Measurements from ENCODE around the gene HES5.

HES5 gene

DNA sequence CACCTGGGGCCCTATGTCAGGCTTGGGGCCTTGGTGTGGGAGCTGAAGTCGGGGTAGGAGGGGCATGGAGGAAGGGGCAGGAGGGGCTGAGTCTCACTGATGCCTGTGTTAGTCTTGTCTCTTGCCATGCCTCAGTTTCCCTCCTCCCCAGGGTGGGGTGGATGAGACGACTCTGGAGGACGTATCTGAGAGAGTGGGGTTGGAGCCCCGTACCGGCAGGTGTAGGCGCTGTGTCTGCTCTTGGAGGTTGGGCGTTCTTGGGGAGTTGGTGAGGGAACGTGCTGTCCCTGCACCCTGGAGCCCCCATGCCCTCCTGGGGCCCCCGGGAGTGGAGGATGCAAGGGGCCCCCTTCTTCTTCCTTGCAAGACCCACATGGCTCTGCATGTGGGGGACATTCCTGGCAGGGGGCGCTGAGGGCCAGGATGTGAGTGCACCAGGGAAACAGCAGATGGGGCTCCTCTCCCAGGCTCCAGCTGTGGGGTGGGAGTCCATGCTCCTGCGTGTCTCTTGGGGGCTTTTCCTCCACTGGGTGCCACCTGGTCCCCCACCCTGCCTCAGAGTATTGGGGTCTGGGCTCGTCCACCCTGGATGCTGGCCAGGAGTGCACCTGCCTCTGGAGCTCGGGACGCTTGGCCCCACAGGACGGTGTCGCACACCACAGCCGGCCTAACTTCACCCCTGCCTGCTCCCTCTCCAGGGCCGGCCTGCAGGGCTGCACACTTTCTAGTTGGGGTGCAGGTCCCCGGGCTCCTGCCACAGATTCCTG, 24.7 kb upstream of the HES5 start:
- TF ChIP-seq GATA2 (IDR thresholded peaks at IDR 0.05; ENCODE audit: low read depth, low read length) (no peak), GATA3 (IDR thresholded peaks at IDR 0.05; ENCODE audit: low read depth, low read length) (no peak)

DNA sequence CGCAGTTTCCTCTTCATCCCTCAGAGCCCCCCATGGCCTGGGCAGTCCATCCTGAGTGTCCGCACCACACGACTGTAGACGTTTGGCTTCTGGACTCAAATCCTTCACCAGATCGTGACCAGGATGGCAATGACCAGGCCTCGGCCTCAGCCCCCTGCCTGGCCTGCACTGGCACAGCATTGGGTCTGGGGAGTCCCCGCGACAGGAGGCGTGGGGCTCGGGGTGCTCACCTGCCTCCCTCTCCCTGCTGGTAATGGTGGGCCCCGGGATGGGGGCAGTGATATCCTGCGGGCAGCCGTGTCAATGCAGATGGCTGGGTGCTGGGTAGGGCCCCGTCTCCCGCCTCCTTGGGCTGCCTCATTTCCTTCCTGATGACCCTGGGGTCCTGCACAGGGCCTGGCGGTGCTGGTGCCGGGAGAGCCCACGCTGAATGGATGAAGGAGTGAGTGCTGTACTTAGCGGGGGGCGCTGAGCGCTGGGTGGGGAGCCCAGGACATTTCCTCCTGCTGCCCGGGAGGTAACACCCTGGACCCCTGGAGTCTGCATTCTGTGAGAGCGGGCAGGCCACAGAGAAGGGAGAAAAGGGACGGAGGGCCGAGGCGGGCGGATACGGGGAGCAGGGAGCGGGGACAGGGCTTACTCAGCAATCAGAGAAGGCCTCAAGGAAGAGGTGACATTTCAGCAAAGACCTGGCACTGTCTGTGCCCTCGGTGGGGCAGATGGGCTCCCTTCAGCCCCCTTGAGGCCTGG, 24.0 kb upstream of the HES5 start:
- no peak for TF ChIP-seq GATA3 (IDR thresholded peaks at IDR 0.05; ENCODE audit: low read depth, low read length)
- TF ChIP-seq GATA2 (IDR thresholded peaks at IDR 0.05; ENCODE audit: low read depth, low read length), result no peak

- TF ChIP-seq GATA2 (IDR thresholded peaks at IDR 0.05; ENCODE audit: low read depth, low read length) (no peak), GATA3 (IDR thresholded peaks at IDR 0.05; ENCODE audit: low read depth, low read length) (no peak)
These were observed 22.1 kb upstream of the HES5 start for GRCh38 chr1:2552189-2552588.

GRCh38 chr1:2548068-2548589, 18.1 kb upstream of the HES5 start:
- TF ChIP-seq GATA3 (IDR thresholded peaks at IDR 0.05; ENCODE audit: low read depth, low read length), result no peak

- TF ChIP-seq GATA3 (IDR thresholded peaks at IDR 0.05; ENCODE audit: low read depth, low read length) (no peak), GATA2 (IDR thresholded peaks at IDR 0.05; ENCODE audit: low read depth, low read length) (no peak)
These were observed 17.4 kb upstream of the HES5 start for GRCh38 chr1:2547210-2548067.

DNA sequence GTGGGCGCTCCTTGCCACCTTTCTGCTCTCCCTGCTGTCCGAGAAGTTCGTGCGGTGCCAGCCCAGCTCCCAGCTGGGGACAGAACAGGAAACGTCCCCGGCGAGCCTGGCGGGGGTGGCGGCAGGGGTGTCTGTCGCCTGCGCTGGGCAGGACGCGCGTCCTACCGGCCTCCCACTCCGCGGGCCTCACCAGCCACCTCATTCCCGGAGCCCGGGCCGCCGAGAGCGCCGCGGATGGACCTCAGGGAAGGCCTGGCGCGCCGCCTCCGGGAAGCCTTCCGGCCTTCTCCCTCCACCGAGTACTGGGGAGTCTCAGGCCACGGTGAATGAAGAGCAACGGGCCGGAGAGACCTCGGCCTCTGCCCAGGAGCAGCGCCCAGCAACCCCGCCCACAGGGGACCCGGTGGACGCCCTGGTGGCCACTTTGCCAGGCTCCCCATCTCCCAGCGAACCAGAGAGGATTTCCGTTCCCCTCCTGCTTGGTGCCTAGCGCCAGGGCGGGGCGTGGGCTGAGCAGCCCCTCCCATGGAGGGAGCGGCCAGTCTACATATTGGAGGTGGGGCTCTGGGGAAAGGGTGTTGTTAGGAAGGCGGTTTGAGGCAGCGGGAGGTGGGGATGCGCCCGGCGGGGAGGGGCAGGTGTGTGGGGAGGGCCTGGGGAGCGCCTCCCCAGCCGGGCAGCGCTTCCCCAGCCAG, 16.6 kb upstream of the HES5 start:
- no peak for TF ChIP-seq GATA3 (IDR thresholded peaks at IDR 0.05; ENCODE audit: low read depth, low read length)
- TF ChIP-seq GATA2 (IDR thresholded peaks at IDR 0.05; ENCODE audit: low read depth, low read length), result no peak

DNA sequence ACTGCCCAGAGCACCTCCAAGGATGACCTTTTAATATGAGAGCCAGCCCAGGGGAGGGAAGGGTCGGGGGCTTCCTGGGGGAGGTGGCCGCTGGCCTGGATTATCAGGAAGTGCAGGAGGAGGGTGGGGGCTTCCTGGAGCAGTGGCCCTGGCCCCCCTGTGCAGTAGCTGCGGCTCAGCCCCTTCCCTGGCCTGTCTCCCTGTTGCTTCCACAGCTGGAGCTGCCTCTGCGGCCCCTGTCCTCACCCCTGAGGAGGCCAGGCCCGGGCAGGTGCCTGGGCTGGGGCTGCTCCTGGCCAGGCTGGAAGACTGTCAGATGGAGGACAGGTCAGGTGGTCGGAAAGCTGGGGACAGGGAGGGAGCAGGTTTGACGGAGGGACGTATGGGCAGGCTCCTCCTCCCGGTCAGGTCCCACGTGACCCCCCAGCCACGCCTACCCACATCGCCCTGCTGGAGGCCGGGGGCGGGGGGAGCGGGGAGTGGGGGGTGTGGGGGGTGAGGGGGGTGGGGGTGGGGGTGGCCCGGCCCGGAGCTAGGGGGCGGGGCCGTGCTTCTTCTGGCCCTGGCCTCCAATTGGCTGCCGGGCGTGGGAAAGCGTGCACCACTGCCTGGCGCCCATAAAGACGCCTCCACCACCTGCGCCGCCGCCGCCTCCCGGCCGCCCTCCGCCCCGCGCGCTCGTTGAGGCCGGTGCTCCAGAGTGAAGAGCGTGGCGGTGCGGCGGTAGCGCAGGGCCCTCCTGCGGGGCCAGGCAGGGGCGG, 15.9 kb upstream of the HES5 start:
- TF ChIP-seq GATA2 (IDR thresholded peaks at IDR 0.05; ENCODE audit: low read depth, low read length) (no peak), GATA3 (IDR thresholded peaks at IDR 0.05; ENCODE audit: low read depth, low read length) (no peak)

DNA sequence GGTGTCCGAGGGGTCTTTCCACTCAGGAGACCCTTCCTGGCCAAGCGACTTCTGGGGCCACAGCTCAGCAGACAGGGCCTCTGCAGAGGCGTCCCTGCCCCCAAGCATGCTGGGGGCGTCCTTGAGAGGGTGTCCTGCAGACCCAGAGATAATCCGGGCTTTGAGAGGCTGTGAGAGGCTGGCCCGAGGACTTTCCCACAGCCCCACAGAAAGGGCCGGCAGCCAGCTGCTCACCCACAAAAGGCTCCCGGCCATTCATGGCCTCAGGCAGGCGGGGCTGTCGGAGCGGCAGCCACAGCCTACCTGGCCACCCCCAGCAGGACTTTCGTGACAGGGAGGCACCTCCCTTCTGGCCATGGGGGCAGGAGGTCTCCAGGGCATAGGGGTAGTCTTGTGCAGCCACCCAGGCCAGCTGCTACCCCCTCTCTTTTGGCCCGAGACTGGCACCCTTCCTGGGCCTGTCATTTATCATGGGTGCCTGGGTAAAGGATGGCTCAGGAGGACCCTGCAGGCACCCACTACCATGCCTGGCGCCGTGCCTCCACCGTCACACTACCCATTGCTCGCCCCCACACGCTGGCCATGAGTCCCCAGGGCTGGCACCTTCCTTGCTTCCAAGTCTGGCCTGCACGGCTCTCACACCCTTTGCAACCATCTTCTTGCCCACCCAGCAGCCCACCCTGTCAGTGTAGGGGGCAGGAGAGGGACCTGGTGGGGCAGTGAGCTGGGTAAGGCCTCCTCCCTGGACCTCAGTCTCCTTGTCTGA, 15.0 kb upstream of the HES5 start:
- TF ChIP-seq GATA3 (IDR thresholded peaks at IDR 0.05; ENCODE audit: low read depth, low read length) (no peak), GATA2 (IDR thresholded peaks at IDR 0.05; ENCODE audit: low read depth, low read length) (no peak)

GRCh38 chr1:2544093-2544874, 14.2 kb upstream of the HES5 start:
- TF ChIP-seq GATA2 (IDR thresholded peaks at IDR 0.05; ENCODE audit: low read depth, low read length) (peak; percentile 15; the same call in 1 of the 2 replicates), GATA3 (IDR thresholded peaks at IDR 0.05; ENCODE audit: low read depth, low read length) (no peak)

DNA sequence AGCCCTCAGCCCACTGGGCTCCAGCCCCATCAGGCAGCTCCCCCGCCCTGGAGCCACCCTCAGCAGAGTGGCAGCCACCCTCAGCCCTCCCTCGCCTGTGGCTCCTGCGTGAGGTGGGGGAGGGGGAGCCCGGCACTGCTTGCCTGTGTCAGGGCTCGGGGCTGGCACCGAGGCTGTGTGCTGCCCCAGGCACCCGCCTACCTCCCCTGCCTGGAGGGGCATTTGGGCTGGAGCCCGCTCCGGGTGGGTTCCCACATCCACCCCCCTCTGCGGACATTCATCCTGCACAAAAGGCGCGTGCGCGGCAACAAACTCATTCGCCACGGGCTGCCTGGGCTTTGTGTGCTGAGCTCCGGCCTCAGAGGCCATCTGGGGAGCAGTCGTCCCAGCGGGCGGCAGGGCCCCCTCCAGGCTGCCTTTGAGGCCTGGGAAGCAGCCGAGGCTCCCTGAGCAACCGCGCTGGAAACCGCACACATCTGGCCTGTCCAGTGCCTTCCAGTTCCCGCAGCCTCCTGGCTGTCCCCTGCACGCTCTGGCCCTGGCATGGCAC, 13.6 kb upstream of the HES5 start:
- TF ChIP-seq GATA3 (IDR thresholded peaks at IDR 0.05; ENCODE audit: low read depth, low read length) (no peak), GATA2 (IDR thresholded peaks at IDR 0.05; ENCODE audit: low read depth, low read length) (no peak)

- TF ChIP-seq GATA2 (IDR thresholded peaks at IDR 0.05; ENCODE audit: low read depth, low read length) (no peak), GATA3 (IDR thresholded peaks at IDR 0.05; ENCODE audit: low read depth, low read length) (no peak)
These were observed 12.3 kb upstream of the HES5 start for GRCh38 chr1:2542246-2542915.

Data from SH-SY5Y (cell line).